Daoy (cell line): ENCODE data around the gene GTF2A2. TPM values are rescaled to one million over a fixed set of nuclear protein-coding genes. Genes with fewer than 3 reads are reported as not detected.
"Not testable (repeated sequence)": the region's sequence is repeated elsewhere in the genome, so short reads cannot be mapped to it uniquely, and the experiment has no call there.

Experiments
- DNase-seq: peaks from one replicate; pipeline ENCODE4 v3.0.0-alpha.2; 2015; ENCODE audit warnings: low read depth
- total RNA-seq: library from RNA; depleted of rRNA; stranded (reverse); fragments of >200 nt; shearing (Covaris generic); gene quantifications from 2 replicates; pipeline ENCODE4 v1.2.3, GENCODE V29; 2014; rRNA removed

Gene GTF2A2
- total RNA-seq: 76.7 and 132 TPM in 2 replicates

- DNase-seq: peak; percentile 97
These were observed at the start of gene GTF2A2 for GRCh38 chr15:59656897-59657634. Gene GTF2A2, minus strand, starts transcription at chr15:59657515. Its CDS starts 5,238 bp downstream, at chr15:59652277.

GRCh38 chr15:59703979-59704796 lies 46.9 kb upstream of the GTF2A2 start:
- peak; percentile 59 for DNase-seq

GRCh38 chr15:59702351-59702750 lies 45.0 kb upstream of the GTF2A2 start:
- DNase-seq: no peak

GRCh38 chr15:59701880-59702279 lies 44.6 kb upstream of the GTF2A2 start:
- DNase-seq: no peak

GRCh38 chr15:59699810-59700431 lies 42.6 kb upstream of the GTF2A2 start:
- no peak for DNase-seq

GRCh38 chr15:59698065-59698464 lies 40.8 kb upstream of the GTF2A2 start:
- DNase-seq: not testable (repeated sequence)

- DNase-seq: no peak
These were observed 39.0 kb upstream of the GTF2A2 start for GRCh38 chr15:59696332-59696731.

- no peak for DNase-seq
These were observed 37.5 kb upstream of the GTF2A2 start for GRCh38 chr15:59694779-59695178.

GRCh38 chr15:59691194-59691805 lies 34.0 kb upstream of the GTF2A2 start:
- peak; percentile 42 for DNase-seq

- DNase-seq: peak; percentile 80
These were observed 32.4 kb upstream of the GTF2A2 start for GRCh38 chr15:59689626-59690236.

- peak; percentile 99 for DNase-seq
These were observed 31.7 kb upstream of the GTF2A2 start, which contains the start of gene BNIP2 for GRCh38 chr15:59688782-59689625. Gene BNIP2, minus strand, starts transcription at chr15:59689320. Its CDS starts 6,863 bp downstream, at chr15:59682457.

- no peak for DNase-seq
These were observed 31.1 kb upstream of the GTF2A2 start for GRCh38 chr15:59688423-59688781.

GRCh38 chr15:59687836-59688235 lies 30.5 kb upstream of the GTF2A2 start:
- DNase-seq: peak; percentile 26

GRCh38 chr15:59686389-59686788 lies 29.1 kb upstream of the GTF2A2 start:
- no peak for DNase-seq

GRCh38 chr15:59685737-59686297 lies 28.5 kb upstream of the GTF2A2 start:
- DNase-seq: no peak

- no peak for DNase-seq
These were observed 23.6 kb upstream of the GTF2A2 start for GRCh38 chr15:59680870-59681269.

- no peak for DNase-seq
These were observed 23.0 kb upstream of the GTF2A2 start for GRCh38 chr15:59680346-59680745.

- no peak for DNase-seq
These were observed 21.3 kb upstream of the GTF2A2 start for GRCh38 chr15:59678620-59679019.

- no peak for DNase-seq
These were observed 20.9 kb upstream of the GTF2A2 start for GRCh38 chr15:59678172-59678571.

GRCh38 chr15:59676565-59676964 lies 19.2 kb upstream of the GTF2A2 start:
- no peak for DNase-seq
